ENCODE data around the gene FCRL2. TPM values are rescaled to one million over a fixed set of nuclear protein-coding genes. Genes with fewer than 3 reads are reported as not detected.

The FCRL2 gene
- total RNA-seq, 1 experiment from 2014 or later = not detected

DNA sequence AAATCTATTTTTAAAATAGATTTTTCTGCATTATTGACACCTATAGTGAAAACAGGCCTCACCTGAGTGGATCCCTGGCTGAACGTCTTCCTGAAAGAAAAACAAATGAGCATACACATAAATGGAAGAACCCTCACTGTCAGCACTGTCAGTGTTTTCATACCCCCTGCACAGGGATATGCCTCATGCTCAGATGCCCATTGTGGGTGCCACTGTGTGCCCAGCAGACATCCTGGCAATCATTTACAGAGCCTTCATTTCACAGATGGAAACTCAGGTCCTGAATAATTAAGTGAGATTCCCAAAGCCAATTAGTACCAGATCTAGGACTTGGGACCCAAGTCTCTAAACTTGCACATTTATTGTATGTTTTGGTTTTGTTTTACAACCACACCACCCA lies 23.1 kb upstream of the FCRL2 start:
- Mint-ChIP-seq H3K4me3 (no peak overlapping the region), H3K9me3 (no peaks in the 10 kb centered on the region)
- ATAC-seq = no peak

DNA sequence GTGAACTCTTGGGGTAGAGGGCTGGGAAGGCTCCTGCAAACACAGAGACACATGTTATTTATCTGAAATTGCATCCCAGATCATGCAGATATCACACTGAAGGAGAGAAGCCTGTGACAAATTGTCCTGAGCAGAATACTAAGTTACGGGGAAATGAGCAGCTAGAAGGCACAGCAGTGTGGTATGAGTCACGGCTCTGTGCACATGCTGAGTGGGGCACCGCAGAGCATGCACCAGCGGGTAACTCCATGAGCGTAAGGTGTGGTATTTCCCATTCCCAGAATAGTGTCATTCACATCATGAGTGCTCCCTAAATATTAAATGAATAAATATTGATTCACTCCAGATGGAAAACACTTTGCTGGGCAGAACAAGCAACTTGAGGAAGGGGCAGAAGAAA lies 21.3 kb upstream of the FCRL2 start:
- ChIA-PET CTCF (interaction anchor here (0.5 kb wide), 1 partner anchor 87 kb away, joined by 6 read pairs; no protein-coding TSS in a partner anchor), POLR2A (no interaction called here)
- no peak for ATAC-seq
- Mint-ChIP-seq H3K9me3 (peaks cover 12% of the 10 kb centered on the region), H3K27ac (no peak overlapping the region), H3K4me3 (no peak overlapping the region), H3K27me3 (ENCODE audit: low read depth) (no peaks in the 10 kb centered on the region; the same call in 1 of the 2 replicates), H3K36me3 (peaks cover 7% of the 10 kb centered on the region), H3K4me1 (no peaks in the 10 kb centered on the region)
- DNase-seq (ENCODE audit: low spot score) = no peak
- TF ChIP-seq, protein P1, sequence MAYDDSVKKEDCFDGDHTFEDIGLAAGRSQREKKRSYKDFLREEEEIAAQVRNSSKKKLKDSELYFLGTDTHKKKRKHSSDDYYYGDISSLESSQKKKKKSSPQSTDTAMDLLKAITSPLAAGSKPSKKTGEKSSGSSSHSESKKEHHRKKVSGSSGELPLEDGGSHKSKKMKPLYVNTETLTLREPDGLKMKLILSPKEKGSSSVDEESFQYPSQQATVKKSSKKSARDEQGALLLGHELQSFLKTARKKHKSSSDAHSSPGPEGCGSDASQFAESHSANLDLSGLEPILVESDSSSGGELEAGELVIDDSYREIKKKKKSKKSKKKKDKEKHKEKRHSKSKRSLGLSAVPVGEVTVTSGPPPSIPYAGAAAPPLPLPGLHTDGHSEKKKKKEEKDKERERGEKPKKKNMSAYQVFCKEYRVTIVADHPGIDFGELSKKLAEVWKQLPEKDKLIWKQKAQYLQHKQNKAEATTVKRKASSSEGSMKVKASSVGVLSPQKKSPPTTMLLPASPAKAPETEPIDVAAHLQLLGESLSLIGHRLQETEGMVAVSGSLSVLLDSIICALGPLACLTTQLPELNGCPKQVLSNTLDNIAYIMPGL (CRISPR knock-in tag; IDR thresholded peaks at IDR 0.05) = no peak
- TF ChIP-seq SP1 (CRISPR knock-in tag; conservative IDR thresholded peaks at IDR 0.05) (no peak), EMX1 (CRISPR knock-in tag; IDR thresholded peaks at IDR 0.05) (no peak), NR1H2 (CRISPR knock-in tag; IDR thresholded peaks at IDR 0.05) (no peak), ZBTB21 (CRISPR knock-in tag; IDR thresholded peaks at IDR 0.05; ENCODE audit: borderline replicate concordance) (no peak)

More for the DNA sequence above, 23.1 kb upstream of the FCRL2 start:
- DNase-seq (ENCODE audit: low spot score) = no peak
- Mint-ChIP-seq H3K36me3 (no peaks in the 10 kb centered on the region), H3K27ac (no peak overlapping the region), H3K4me1 (no peaks in the 10 kb centered on the region), H3K27me3 (ENCODE audit: low read depth) (no peaks in the 10 kb centered on the region; the same call in 1 of the 2 replicates)
- TF ChIP-seq, protein P2, sequence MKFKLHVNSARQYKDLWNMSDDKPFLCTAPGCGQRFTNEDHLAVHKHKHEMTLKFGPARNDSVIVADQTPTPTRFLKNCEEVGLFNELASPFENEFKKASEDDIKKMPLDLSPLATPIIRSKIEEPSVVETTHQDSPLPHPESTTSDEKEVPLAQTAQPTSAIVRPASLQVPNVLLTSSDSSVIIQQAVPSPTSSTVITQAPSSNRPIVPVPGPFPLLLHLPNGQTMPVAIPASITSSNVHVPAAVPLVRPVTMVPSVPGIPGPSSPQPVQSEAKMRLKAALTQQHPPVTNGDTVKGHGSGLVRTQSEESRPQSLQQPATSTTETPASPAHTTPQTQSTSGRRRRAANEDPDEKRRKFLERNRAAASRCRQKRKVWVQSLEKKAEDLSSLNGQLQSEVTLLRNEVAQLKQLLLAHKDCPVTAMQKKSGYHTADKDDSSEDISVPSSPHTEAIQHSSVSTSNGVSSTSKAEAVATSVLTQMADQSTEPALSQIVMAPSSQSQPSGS (CRISPR knock-in tag; IDR thresholded peaks at IDR 0.05; ENCODE audit: borderline replicate concordance, low read depth) = no peak
- no peak for TF ChIP-seq ATF1 (CRISPR knock-in tag; IDR thresholded peaks at IDR 0.05)
- TF ChIP-seq GRHL2 (CRISPR knock-in tag; IDR thresholded peaks at IDR 0.05; ENCODE audit: insufficient replicate concordance, severe bottlenecking) = no peak
- TF ChIP-seq NFYB (CRISPR knock-in tag; conservative IDR thresholded peaks at IDR 0.05; ENCODE audit: low read depth) = no peak
- TF ChIP-seq ZNF396 (CRISPR knock-in tag; IDR thresholded peaks at IDR 0.05; ENCODE audit: borderline replicate concordance) = no peak
- TF ChIP-seq PRRX2 (CRISPR knock-in tag; IDR thresholded peaks at IDR 0.05) = no peak
- CTCF ChIA-PET = no interaction called here
- POLR2A ChIA-PET = no interaction called here

DNA sequence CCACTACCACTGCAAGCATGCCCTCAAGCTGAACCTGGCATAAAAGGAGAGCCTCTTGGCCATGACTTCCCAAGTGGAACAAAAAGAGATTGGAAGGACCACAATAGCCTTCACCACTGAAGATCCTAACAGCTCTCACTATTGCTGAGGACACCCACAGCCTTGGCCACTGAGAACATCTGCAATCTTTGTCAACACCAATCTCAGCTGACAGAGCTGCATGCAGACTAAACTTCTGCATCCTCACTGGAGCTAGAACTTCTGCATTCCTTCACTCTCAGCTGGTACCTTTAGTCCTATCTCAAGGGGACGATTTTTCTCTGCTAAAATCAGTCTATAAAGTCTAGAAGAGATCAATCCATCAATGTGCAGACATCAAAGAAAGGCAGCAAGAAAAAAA lies 8.3 kb upstream of the FCRL2 start:
- no peak for ATAC-seq
- Mint-ChIP-seq H3K27me3 (ENCODE audit: low read depth) (no peaks in the 10 kb centered on the region), H3K4me1 (no peaks in the 10 kb centered on the region), H3K9me3 (peaks cover 11% of the 10 kb centered on the region; the same call in 1 of the 2 replicates), H3K27ac (no peak overlapping the region), H3K4me3 (no peak overlapping the region), H3K36me3 (no peaks in the 10 kb centered on the region)
- no peak for DNase-seq (ENCODE audit: low spot score)
- no peak for TF ChIP-seq PRRX2 (CRISPR knock-in tag; IDR thresholded peaks at IDR 0.05)
- CTCF ChIA-PET = interaction anchor here (1.2 to 1.4 kb wide), 2 partner anchors 164 to 205 kb away, joined by 3 read pairs; no protein-coding TSS in a partner anchor
- POLR2A ChIA-PET = no interaction called here

DNA sequence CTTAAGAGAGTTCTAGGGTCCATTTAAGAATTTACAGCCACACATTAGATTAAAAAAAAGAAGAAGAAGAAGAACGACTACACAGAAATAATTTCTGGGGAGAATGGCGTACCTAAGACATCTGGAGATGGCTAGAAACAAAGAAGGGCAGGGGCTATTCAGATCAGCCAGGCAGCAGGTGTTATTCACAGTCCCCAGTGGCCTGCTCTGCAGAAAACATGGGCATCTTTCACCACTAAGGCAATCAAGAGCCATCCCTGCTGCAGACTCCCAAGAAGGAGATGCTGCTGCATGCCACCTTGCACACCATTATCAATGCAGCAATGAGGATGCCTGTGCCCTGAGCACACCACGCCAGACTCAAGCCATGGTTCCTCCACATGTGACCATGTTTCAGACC lies 7.9 kb upstream of the FCRL2 start:
- ChIA-PET POLR2A (no interaction called here), CTCF (no interaction called here)
- 0 out of 2 replicates have a peak, but pooled peaks cover 9% of the 10 kb centered on the region for H3K9me3 Mint-ChIP-seq
- H3K4me3 Mint-ChIP-seq = no peak overlapping the region
- no peaks in the 10 kb centered on the region for H3K36me3 Mint-ChIP-seq
- ATAC-seq (no peak), DNase-seq (ENCODE audit: low spot score) (no peak)
- H3K27me3 Mint-ChIP-seq (ENCODE audit: low read depth) = no peaks in the 10 kb centered on the region
- H3K27ac Mint-ChIP-seq = no peak overlapping the region
- peaks cover 4% of the 10 kb centered on the region; the same call in 1 of the 2 replicates for H3K4me1 Mint-ChIP-seq
- TF ChIP-seq, protein P3, sequence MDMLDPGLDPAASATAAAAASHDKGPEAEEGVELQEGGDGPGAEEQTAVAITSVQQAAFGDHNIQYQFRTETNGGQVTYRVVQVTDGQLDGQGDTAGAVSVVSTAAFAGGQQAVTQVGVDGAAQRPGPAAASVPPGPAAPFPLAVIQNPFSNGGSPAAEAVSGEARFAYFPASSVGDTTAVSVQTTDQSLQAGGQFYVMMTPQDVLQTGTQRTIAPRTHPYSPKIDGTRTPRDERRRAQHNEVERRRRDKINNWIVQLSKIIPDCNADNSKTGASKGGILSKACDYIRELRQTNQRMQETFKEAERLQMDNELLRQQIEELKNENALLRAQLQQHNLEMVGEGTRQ (CRISPR knock-in tag; IDR thresholded peaks at IDR 0.05) = no peak
- TF ChIP-seq GABPB1 (CRISPR knock-in tag; IDR thresholded peaks at IDR 0.05) (no peak), ESRRA (CRISPR knock-in tag; IDR thresholded peaks at IDR 0.05; ENCODE audit: borderline replicate concordance) (no peak), KAT7 (CRISPR knock-in tag; IDR thresholded peaks at IDR 0.05; ENCODE audit: borderline replicate concordance) (no peak), FOXP1 (CRISPR knock-in tag; IDR thresholded peaks at IDR 0.05; ENCODE audit: borderline replicate concordance) (no peak)
- TF ChIP-seq, protein P4, sequence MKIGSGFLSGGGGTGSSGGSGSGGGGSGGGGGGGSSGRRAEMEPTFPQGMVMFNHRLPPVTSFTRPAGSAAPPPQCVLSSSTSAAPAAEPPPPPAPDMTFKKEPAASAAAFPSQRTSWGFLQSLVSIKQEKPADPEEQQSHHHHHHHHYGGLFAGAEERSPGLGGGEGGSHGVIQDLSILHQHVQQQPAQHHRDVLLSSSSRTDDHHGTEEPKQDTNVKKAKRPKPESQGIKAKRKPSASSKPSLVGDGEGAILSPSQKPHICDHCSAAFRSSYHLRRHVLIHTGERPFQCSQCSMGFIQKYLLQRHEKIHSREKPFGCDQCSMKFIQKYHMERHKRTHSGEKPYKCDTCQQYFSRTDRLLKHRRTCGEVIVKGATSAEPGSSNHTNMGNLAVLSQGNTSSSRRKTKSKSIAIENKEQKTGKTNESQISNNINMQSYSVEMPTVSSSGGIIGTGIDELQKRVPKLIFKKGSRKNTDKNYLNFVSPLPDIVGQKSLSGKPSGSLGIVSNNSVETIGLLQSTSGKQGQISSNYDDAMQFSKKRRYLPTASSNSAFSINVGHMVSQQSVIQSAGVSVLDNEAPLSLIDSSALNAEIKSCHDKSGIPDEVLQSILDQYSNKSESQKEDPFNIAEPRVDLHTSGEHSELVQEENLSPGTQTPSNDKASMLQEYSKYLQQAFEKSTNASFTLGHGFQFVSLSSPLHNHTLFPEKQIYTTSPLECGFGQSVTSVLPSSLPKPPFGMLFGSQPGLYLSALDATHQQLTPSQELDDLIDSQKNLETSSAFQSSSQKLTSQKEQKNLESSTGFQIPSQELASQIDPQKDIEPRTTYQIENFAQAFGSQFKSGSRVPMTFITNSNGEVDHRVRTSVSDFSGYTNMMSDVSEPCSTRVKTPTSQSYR (CRISPR knock-in tag; IDR thresholded peaks at IDR 0.05) = no peak
- TF ChIP-seq, protein P5, sequence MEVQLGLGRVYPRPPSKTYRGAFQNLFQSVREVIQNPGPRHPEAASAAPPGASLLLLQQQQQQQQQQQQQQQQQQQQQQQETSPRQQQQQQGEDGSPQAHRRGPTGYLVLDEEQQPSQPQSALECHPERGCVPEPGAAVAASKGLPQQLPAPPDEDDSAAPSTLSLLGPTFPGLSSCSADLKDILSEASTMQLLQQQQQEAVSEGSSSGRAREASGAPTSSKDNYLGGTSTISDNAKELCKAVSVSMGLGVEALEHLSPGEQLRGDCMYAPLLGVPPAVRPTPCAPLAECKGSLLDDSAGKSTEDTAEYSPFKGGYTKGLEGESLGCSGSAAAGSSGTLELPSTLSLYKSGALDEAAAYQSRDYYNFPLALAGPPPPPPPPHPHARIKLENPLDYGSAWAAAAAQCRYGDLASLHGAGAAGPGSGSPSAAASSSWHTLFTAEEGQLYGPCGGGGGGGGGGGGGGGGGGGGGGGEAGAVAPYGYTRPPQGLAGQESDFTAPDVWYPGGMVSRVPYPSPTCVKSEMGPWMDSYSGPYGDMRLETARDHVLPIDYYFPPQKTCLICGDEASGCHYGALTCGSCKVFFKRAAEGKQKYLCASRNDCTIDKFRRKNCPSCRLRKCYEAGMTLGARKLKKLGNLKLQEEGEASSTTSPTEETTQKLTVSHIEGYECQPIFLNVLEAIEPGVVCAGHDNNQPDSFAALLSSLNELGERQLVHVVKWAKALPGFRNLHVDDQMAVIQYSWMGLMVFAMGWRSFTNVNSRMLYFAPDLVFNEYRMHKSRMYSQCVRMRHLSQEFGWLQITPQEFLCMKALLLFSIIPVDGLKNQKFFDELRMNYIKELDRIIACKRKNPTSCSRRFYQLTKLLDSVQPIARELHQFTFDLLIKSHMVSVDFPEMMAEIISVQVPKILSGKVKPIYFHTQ (CRISPR knock-in tag; IDR thresholded peaks at IDR 0.05) = no peak
